Endometrial microvascular endothelial cells (primary cell): Measurements from ENCODE around the gene NAGLU. TPM values are rescaled to one million over a fixed set of nuclear protein-coding genes. Genes with fewer than 3 reads are reported as not detected.

ENCODE experiments used
- in situ Hi-C: cut with HindIII; loops from 2 replicates; pipeline ENCODE4 v1.10.0; 2017; ENCODE audit warnings: low sequenced_read_pairs, low pct_unique_long_range_greater_than_20kb; ENCODE audit errors: inconsistent ontology term
- total RNA-seq: library from RNA; depleted of rRNA; stranded (reverse); fragments of >200 nt; gene quantifications from one replicate; pipeline ENCODE4 v1.2.3, GENCODE V29; 2015; ENCODE audit errors: inconsistent ontology term

Gene NAGLU
- 33.7 TPM for total RNA-seq

DNA sequence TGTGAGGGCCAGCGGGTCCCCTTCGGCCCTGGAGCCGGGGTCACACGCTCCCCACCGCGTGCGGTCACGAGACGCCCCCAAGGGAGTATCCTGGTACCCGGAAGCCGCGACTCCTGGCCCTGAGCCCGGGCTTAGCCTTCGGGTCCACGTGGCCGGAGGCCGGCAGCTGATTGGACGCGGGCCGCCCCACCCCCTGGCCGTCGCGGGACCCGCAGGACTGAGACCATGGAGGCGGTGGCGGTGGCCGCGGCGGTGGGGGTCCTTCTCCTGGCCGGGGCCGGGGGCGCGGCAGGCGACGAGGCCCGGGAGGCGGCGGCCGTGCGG, at the start of gene NAGLU:
NAGLU (plus strand) TSS at position 194 of the 324 bp plus-strand sequence; CDS start at position 226, 32 bp downstream.
- in situ Hi-C loops = no loop called here

DNA sequence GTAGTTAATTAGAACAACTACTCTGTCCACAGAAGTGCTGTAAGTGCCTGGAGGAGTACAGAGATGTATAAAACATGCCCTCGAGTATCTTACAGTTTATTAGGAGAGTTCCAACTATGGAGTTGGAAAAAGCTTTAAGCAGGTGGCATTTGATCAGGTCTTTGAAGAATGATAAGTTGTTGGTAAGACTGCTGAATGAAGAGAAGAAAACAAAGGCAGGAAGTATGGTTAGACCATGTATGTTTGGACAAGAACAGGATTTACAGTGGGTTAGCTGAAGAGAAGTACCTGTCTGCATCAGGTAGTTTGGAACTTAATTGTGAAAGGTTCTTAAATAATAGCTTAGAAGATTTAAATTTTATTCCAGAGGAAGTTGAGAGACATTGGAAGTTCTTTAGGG, 48.0 kb upstream of the NAGLU start:
- in situ Hi-C loops = no loop called here

DNA sequence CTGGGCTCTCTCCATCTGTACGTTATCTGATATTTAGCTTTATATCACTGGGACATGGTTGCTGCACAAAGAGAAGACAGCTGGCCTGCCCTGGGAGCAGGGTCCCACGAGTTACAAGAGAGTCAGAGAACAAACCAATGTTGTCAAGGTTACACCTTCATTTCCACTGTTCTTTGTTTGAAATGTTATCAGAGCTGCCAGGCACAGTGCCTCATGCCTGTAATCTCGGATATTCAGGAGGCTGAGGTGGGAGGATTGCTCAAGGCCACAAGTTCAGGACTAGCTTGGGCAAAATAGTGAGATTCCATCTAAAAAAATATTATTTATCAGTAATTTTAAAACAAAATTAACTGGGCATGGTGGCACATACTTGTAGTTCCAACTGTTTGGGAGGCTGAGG, 42.7 kb upstream of the NAGLU start:
- in situ Hi-C loops = no loop called here

DNA sequence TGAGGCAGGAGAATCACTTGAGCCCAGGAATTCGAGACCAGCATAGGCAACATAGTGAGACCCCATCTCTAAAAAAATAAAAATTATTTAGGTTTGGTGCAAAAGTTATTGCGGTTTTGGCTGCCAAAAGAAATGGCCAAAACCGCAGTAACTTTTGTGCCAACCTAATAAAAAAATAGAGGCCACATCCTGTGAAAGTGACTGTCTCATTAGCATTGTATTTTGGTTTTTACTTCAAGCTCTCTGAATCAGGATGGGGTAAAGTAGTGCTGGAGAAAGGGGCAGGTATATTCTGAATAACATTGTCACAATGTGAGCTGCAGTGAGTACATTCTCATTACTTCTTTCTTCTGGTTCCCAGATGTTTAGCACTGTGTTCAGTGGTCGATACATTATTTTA, 41.4 kb upstream of the NAGLU start:
- in situ Hi-C loops = no loop called here

DNA sequence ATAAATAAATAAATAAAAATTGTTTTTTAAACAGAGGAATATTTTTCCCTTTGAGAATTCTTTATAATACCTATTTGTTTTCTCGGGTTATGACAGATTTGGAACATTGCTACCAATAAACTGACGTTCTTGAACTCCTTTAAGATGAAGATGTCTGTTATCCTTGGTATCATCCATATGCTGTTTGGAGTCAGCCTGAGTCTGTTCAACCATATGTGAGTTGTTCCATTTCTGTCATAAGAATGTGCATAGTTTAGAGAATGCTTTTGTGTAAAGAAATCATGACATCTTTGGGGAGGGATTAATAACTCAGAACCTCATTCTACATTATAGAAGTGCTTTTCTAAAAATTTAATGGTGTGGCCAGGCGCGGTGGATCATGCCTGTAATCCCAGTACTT, 37.2 kb upstream of the NAGLU start:
- in situ Hi-C loops = no loop called here

DNA sequence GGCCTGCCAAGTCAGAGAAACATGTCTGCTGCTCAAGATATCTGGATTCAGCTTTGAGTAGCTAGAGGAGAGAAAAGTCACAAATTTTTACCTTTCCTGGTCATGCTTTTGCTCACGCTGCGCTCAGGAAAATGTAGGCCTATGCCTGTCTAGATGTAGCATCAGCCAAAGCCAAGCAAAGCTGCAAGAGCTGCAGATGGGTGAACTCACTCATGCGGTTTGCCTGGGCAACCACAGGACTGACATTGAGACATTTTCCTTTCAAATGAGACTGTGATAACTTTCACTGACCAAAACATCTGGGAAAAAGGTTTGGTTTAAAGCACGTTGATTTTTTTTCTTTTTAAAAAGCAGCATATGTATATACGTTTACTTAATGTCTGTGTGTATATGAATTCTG, 34.0 kb upstream of the NAGLU start:
- in situ Hi-C loops = loop anchor here (25.0 kb wide), 1 partner anchor 315 kb away; the partner anchor contains the start of genes GHDC, HCRT and KCNH4

DNA sequence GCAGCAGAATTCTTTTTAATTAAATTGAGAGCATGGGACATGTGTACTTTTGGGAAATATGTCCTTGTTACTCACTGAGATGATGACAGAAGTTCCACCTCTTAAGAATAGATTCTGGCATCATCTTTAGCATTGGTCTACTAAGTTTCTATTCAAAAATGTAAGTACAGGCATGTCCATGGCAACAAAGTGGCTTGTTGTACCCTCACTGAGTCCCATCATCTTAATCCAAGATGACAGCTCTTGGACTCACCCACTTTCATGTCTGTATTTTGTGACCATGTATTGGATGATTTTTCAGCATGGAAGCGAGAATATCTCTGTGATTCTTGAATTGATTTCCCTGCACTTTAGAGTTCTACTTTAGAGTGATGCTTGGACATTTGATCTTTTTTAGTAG, 33.1 kb upstream of the NAGLU start:
- in situ Hi-C loops = loop anchor here (25.0 kb wide), 1 partner anchor 316 kb away; the partner anchor contains the start of genes GHDC, HCRT and KCNH4

DNA sequence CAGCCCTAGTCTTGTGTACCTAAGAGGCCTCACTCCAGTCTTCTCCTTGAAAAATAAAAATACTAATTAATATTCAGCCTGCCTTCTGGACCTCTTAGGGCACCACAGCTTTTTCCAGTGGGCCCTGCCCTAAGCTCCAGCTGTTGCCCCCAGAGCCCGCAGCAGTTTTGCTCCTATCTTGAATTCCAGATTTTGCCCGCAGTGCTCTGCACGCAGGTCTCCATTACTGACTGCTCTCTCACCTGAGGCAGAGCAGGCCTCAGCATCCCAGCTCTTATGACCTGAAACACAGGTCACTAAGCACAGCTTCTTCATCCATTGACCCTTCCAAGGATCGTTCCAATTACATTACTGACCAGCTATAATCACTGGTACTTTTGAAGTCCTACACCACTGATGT, 28.4 kb upstream of the NAGLU start:
- in situ Hi-C loops = loop anchor here (25.0 kb wide), 1 partner anchor 320 kb away; the partner anchor contains the start of genes GHDC, HCRT and KCNH4

DNA sequence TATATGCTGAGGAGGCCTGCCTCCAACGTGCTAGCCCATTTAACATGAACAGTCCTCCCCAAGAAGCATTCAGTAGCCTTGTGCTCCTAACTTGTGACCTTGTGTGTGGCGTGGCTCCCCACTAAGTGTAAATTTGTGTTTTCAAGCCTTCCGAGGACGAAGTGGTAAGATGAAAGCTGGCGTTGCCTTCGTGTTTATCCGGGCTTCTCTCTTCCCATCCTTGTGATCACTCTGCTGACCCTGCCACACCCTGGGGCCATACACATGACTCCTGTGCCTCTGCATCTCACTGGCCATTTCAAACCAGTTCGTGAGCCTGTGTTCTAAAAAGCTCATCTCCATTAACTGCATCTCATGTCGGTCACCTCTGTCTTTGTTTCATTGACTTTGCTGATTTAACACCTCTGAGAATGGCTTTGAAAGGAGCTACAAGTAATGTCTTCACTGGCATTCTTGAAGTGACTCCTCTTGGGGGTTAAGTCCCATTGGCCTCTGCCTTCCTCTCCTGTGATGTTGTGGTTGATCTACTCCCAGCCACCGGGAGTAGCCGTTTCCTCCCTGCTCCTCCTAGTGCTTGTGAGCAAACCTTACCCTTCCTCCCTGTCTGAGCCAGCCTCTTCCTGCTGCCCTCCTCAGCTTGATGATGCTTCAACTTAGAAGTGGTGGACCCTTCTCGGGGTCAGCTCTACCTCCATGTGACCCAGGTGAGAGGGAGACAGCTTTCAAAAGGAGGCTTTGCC, 27.4 kb upstream of the NAGLU start:
- in situ Hi-C loops = loop anchor here (25.0 kb wide), 1 partner anchor 321 kb away; the partner anchor contains the start of genes GHDC, HCRT and KCNH4

DNA sequence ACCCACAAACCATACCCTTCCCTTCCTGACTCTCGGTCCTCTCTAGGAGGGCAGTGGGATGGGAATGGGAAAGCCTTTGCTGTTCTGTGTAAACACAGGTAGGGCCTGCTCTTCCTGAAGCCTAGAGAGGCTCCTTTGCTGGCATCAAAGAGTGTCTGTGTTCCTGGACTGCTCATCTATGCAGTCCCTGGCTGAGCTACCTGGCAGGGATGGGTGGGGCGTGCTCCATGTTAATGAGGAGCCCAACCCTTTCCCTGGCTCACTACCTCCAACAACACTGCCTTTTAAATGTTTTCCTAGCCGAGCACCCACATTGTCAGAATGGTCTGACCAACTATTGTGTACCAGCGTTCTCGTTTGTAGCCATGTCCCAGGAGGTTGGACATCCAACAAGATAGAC, 26.6 kb upstream of the NAGLU start:
- in situ Hi-C loops = loop anchor here (25.0 kb wide), 1 partner anchor 322 kb away; the partner anchor contains the start of genes GHDC, HCRT and KCNH4

DNA sequence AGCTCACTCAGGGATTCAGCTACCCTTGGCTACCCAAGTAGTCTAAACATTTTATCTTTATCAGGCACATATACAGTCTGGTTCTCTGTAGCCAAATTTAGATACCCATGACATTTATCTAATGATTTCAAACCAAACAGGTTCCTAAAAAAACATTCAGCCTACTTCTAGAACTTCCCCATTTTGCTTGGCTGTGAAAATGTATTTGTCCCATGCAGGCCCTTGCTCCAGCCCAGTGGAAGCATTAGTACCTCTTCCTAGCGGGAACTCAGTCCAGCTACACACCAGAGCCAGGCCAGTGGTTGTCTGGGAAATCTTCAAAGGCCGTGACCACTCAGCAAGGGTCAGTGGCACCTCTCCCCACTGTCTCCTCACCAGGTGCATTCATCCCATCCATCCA, 26.2 kb upstream of the NAGLU start:
- in situ Hi-C loops = loop anchor here (25.0 kb wide), 1 partner anchor 323 kb away; the partner anchor contains the start of genes GHDC, HCRT and KCNH4

DNA sequence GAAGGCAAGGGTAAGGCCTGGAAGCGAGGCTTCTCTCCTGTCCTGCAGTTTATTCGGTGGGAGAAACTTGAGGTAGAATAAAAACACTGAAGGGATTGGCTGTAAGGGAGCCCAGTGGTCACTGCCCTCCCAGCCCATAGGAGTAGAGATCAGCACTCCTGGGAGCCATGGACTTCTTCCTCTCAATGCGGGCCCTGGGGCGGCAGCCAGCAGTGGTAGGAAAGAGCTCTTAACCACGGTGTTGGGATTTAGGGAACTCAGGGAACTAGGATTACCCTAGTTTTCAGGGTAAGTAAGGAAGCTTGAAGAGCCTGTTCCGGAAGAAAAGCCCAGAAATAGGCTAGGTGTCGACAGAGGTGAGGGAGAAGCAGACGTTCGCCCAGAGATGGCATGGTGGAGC, 23.8 kb upstream of the NAGLU start:
- in situ Hi-C loops = loop anchor here (25.0 kb wide), 1 partner anchor 325 kb away; the partner anchor contains the start of genes GHDC, HCRT and KCNH4

DNA sequence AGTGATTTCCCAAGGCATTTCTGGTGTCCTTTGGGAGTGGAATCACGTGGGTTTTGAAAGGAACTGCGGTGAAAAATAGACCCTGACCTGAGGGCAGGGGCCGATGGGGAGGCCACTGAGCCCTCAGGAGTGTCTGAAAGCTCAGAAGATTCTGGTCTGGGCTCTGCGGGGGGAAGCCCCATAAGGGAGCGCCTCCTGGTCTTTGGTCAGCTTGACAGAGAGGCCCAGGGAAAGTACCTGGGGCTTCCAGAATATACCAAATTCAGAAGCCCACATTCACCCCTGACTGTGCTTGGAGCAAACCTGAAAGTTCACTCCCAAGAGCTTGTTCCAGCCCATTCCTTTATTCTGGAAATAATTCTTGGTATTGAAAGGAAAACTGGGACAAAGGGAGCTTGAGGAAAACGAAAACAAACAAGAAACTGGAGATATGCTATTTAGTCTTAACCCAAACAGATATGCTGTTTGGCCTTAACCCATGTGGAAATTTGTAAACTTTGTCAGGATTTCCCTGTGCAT, 23.2 kb upstream of the NAGLU start:
- in situ Hi-C loops = loop anchor here (25.0 kb wide), 1 partner anchor 325 kb away; the partner anchor contains the start of genes GHDC, HCRT and KCNH4

DNA sequence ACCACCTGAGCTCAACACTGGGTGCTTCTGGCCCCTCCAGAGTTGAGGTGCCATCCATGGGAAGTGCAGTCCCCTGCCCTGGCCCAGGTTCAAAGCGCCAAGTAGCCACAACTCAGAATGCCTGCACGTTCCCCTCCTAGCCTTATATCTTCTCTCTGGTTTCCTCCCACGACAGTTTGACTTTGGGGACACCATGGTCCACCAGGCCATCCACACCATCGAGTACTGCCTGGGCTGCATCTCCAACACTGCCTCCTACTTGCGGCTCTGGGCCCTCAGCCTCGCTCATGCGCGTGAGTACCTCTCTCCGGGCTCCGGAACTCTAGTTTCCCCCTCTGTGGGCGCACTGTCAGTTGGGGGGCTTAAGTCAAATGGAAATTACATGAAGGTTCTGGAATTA, 22.4 kb upstream of the NAGLU start:
- in situ Hi-C loops = loop anchor here (25.0 kb wide), 1 partner anchor 326 kb away; the partner anchor contains the start of genes GHDC, HCRT and KCNH4

DNA sequence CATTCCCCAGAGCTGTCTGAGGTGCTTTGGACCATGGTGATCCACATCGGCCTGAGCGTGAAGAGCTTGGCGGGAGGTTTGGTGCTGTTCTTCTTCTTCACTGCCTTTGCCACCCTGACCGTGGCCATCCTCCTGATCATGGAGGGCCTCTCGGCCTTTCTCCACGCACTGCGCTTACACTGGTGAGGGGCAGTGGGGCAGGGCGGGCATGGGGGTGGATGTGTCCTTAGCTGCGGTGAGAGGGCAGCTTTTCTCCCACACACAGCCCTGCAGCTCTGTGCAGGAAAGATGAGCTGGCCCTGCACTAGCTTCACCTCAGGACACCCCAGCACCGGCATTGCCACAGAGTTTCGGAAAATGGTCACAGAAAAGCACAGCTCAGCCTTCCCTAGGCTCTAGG, 21.8 kb upstream of the NAGLU start:
- in situ Hi-C loops = loop anchor here (25.0 kb wide), 1 partner anchor 327 kb away; the partner anchor contains the start of genes GHDC, HCRT and KCNH4

DNA sequence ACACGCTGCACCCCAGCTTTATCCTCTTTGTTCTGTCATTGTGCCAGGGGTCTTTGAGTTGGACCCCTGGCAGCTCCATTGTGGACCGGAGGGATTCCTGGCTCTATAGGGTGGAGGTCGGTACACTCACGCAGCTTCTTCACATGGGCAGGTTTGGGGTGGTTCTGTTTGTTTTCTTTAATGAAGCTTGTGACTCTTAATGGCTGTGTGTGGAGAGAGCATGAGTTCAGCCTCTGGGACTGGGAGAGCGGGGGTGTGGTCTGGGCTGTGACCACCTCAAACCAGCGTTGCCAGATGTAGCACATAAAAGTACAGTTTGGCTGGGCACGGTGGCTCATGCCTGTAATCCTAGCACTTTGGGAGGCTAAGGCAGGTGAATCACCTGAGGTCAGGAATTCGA, 21.2 kb upstream of the NAGLU start:
- in situ Hi-C loops = loop anchor here (5.0 to 25.0 kb wide), 2 partner anchors 93 to 328 kb away; partner anchors contain the start of genes CAVIN1, GHDC, HCRT and KCNH4

DNA sequence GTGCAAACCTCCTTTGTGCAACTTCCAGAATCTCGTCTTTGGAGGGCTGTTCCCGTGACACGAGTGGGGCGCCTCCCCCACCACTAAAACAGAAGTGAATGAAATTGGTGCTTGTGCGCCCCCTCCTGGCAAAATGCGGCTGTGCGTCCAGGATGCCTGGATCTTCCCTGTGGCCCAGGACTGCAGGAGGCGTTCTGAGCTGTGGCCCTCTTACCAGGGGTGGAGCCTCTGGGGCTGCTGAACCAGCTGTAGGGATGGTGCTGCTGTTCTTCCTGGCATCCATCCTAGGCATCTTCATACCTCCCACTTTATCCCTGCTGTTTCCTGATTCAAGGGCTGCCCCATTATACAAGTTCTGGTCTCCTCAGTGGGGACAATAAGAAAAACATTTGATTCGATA, 18.5 kb upstream of the NAGLU start:
- in situ Hi-C loops = loop anchor here (5.0 to 25.0 kb wide), 2 partner anchors 95 to 330 kb away; partner anchors contain the start of genes CAVIN1, GHDC, HCRT and KCNH4

DNA sequence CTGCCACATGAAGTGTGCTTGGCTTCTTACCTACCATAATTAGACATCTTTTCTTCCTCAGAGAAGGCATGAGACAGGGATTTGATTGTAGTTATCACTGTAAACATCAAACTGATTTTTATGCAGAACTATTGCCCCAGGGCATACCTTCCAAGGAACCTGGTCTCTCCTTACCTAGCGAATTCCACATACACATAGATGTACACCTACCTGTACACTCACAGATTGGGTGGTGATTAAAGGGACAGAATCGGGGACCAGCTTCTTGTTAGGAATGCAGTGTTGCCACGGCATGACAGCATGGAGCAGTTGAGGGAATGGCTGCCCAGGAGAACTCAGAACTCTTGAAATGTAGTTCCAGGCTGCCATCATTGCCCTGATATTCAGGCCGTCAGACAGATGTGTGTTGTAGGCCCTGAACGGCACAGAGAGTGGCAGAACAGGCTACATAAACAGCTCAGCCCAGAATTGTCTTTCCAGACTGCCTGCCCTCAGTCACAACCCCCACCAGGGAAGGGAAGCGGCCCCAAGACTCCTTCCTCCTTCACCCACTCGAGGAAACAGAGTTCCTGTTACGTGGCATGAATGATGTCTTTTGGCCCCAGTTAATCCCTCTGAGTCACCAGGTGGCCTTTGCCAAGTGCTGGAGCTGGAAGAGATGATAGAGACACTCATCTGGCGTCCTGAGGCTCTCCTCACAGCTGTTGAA, 17.8 kb upstream of the NAGLU start:
- in situ Hi-C loops = loop anchor here (5.0 to 25.0 kb wide), 2 partner anchors 96 to 331 kb away; partner anchors contain the start of genes CAVIN1, GHDC, HCRT and KCNH4
